GM12891 (cell line): ENCODE measurements around the gene LYZL6.

Experiments used
- PAX5 ChIP-seq: IDR thresholded peaks from 2 replicates; pipeline ENCODE4 v1.6.1; 2011; ENCODE audit warnings: low read length, moderate library complexity, mild to moderate bottlenecking; ENCODE audit not compliant: insufficient read depth, severe bottlenecking
- POLR2A ChIP-seq: IDR thresholded peaks from 2 replicates; pipeline ENCODE4 v1.6.1; 2011; ENCODE audit warnings: low read depth, low read length, control low read depth
- POLR2AphosphoS5 ChIP-seq: IDR thresholded peaks from 2 replicates; pipeline ENCODE4 v1.6.1; 2011; ENCODE audit warnings: low read depth, low read length, control low read depth
- TAF1 ChIP-seq: IDR thresholded peaks from 2 replicates; pipeline ENCODE4 v1.6.1; 2011; ENCODE audit warnings: low read depth, low read length, control low read depth

DNA sequence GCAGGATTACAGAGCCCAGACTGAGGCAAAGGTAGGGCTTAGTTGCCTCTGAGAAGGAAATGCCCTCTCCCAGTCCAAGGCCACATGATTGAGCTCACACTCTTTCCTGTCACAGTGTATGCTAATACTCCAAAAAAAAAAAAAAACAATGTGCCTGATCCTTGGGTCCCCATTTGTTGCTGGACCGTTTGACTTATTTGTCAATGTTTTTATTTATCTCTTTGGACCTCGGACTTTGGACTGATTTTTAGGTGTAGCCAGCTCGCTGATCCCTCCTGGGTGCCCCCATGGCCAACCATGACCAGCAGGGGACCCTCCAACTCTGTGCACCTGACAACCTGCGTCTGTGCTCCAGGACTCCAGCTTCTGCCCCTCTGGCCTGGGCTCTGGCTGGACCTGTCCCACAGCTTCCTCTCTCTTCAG, 38.4 kb upstream of the LYZL6 start:
- TF ChIP-seq TAF1 (no peak), POLR2A (no peak), POLR2AphosphoS5 (no peak), PAX5 (no peak)
